ENCODE results near the gene DGKE. TPM values are rescaled to one million over a fixed set of nuclear protein-coding genes. Genes with fewer than 3 reads are reported as not detected.

DGKE gene
- total RNA-seq, 6 donors from 2014 or later, result 4.3 to 23.8 (median 9.2) TPM

- peak overlapping the region; percentile 67 to 97 (median 96) for H3K27ac ChIP-seq
- TF ChIP-seq EP300 (IDR thresholded peaks at IDR 0.05), result no peak
- TF ChIP-seq POLR2AphosphoS5 (IDR thresholded peaks at IDR 0.05), result no peak
- TF ChIP-seq CTCF (IDR thresholded peaks at IDR 0.05), result no peak
- TF ChIP-seq POLR2A (IDR thresholded peaks at IDR 0.05), result no peak
- peak overlapping the region in 2 of 4 donors; percentile 72 to 78 for H3K4me3 ChIP-seq
- H3K27me3 ChIP-seq, result no peaks in the 10 kb centered on the region
- H3K4me1 ChIP-seq, result peaks cover 44 to 64% (median 55%) of the 10 kb centered on the region in 4 donors
- no peak for DNase-seq
- 80 to 82% methylated on average over 5 to 6 of the region's 7 CpGs for WGBS, 2 donors
- no peaks in the 10 kb centered on the region for H3K9me3 ChIP-seq
- H3K36me3 ChIP-seq, result peaks cover 21 to 34% (median 25%) of the 10 kb centered on the region in 4 donors
- no peak for ATAC-seq (ENCODE audit: low FRiP score in 2 of 2)
These were observed 76.7 kb downstream of the DGKE start for GRCh38 chr17:56910509-56911235.

- no peak for ATAC-seq (ENCODE audit: low FRiP score in 2 of 2)
- H3K9me3 ChIP-seq, result no peaks in the 10 kb centered on the region
- WGBS, 2 donors, result 27 to 38% methylated on average over 15 to 21 of the region's 21 CpGs
- peaks cover 6 to 17% (median 8%) of the 10 kb centered on the region in 4 donors for H3K36me3 ChIP-seq
- TF ChIP-seq POLR2A (IDR thresholded peaks at IDR 0.05), result peak in 1 of 4 donors; percentile 54
- TF ChIP-seq EP300 (IDR thresholded peaks at IDR 0.05), result no peak
- peak; percentile 45 to 48 for TF ChIP-seq POLR2AphosphoS5 (IDR thresholded peaks at IDR 0.05)
- peak in 1 of 2 donors; percentile 62 for DNase-seq
- no peaks in the 10 kb centered on the region for H3K27me3 ChIP-seq
- H3K27ac ChIP-seq, result peak overlapping the region; percentile 95 to 97 (median 96)
- H3K4me1 ChIP-seq, result peaks cover 53 to 73% (median 59%) of the 10 kb centered on the region in 4 donors
- peak overlapping the region; percentile 72 to 90 (median 82) for H3K4me3 ChIP-seq
These were observed 78.4 kb downstream of the DGKE start for GRCh38 chr17:56912105-56912999.

DNA sequence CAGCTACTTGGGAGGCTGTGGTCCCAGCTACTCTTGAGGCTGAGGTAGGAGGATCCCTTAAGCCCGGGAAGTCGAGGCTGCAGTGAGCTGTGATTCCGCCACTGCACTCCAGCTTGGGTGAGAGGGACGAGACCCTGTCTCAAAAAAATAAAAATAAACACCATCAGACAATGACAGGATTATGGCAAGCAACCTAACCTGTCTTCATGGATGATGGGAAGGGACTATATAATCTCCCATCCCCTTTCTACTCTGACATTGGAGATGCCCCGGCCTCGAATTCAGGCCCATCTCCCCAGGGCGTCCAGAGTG lies 79.0 kb downstream of the DGKE start:
- 14 to 25% methylated on average over 7 of the region's 7 CpGs for WGBS, 2 donors
- Histone ChIP-seq H3K27ac (peak overlapping the region; percentile 95 to 97 (median 96)), H3K4me3 (peak overlapping the region; percentile 72 to 90 (median 82)), H3K4me1 (peaks cover 53 to 70% (median 56%) of the 10 kb centered on the region in 4 donors), H3K9me3 (no peaks in the 10 kb centered on the region), H3K27me3 (no peaks in the 10 kb centered on the region), H3K36me3 (peaks cover under 1 to 11% (median 3%) of the 10 kb centered on the region in 4 donors)
- TF ChIP-seq POLR2A (IDR thresholded peaks at IDR 0.05), result no peak
- TF ChIP-seq POLR2AphosphoS5 (IDR thresholded peaks at IDR 0.05), result no peak
- DNase-seq (no peak), ATAC-seq (ENCODE audit: low FRiP score in 2 of 2) (no peak)

DNA sequence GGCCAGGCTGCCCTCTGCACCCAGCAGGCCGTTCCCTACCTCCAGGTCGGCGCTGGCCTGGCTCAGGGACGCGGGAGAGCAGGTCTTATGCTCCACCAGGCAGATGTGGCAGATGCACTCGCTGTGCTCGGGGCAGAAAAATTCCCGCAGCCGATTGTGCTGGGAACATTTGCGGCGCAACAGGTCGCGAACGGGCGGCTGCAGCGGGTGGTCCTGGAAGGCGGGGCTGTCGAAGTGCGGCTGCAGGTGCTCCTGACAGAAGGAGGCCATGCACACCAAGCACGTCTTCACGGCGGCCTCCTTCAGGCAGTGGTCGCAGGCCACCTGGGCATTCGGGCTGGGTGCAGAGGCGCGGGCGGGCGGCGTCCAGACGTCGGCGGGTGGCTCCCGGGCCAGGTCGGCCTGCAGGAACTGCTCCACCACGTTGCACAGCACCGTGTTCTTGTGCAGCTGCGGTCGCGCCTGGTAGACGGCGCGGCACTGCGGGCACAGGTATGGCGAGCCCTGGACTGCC lies 79.5 kb downstream of the DGKE start:
- Histone ChIP-seq H3K9me3 (no peaks in the 10 kb centered on the region), H3K27ac (peak overlapping the region; percentile 95 to 97 (median 96)), H3K27me3 (no peaks in the 10 kb centered on the region), H3K4me1 (peaks cover 52 to 66% (median 52%) of the 10 kb centered on the region in 4 donors), H3K36me3 (peaks cover 0 to 6% (median under 1%) of the 10 kb centered on the region in 4 donors), H3K4me3 (peak overlapping the region; percentile 72 to 90 (median 82))
- DNase-seq, result peak in 1 of 2 donors; percentile 91
- ATAC-seq (ENCODE audit: low FRiP score in 2 of 2), result peak; percentile 51 to 71
- 0 to 1% methylated on average over 1 to 32 of the region's 44 CpGs for WGBS, 2 donors
- no peak for TF ChIP-seq POLR2AphosphoS5 (IDR thresholded peaks at IDR 0.05)
- TF ChIP-seq EP300 (IDR thresholded peaks at IDR 0.05), result no peak
- TF ChIP-seq POLR2A (IDR thresholded peaks at IDR 0.05), result no peak
- TF ChIP-seq CTCF (IDR thresholded peaks at IDR 0.05), result no peak

- peak; percentile 96 to 98 for DNase-seq
- H3K4me1 ChIP-seq, result peaks cover 45 to 60% (median 46%) of the 10 kb centered on the region in 4 donors
- peak within 1 kb of the TSS; percentile 72 to 90 (median 82) for H3K4me3 ChIP-seq
- peaks cover 0 to 4% (median 0%) of the 10 kb centered on the region in 4 donors for H3K36me3 ChIP-seq
- TF ChIP-seq CTCF (IDR thresholded peaks at IDR 0.05) (peak in 4 of 6 experiments; percentile 4 to 28 (median 19)), POLR2AphosphoS5 (IDR thresholded peaks at IDR 0.05) (peak; percentile 97 to 98), POLR2A (IDR thresholded peaks at IDR 0.05) (peak; percentile 87 to 100 (median 96)), EP300 (IDR thresholded peaks at IDR 0.05) (peak in 1 of 4 donors; percentile 46)
- peak within 1 kb of the TSS; percentile 95 to 97 (median 96) for H3K27ac ChIP-seq
- WGBS, 2 donors, result 0 to 1% methylated on average over 10 to 14 of the region's 58 CpGs
- H3K27me3 ChIP-seq, result no peaks in the 10 kb centered on the region
- ATAC-seq (ENCODE audit: low FRiP score in 2 of 2), result peak; percentile 94 to 95
- no peaks in the 10 kb centered on the region for H3K9me3 ChIP-seq
These were observed 80.1 kb downstream of the DGKE start, which contains the start of gene TRIM25 for GRCh38 chr17:56913867-56914580. TRIM25 (minus strand) TSS chr17:56914049; CDS start chr17:56913988, 61 bp downstream.
